B cell (primary cell): ENCODE measurements around the gene TMEM53. TPM values are rescaled to one million over a fixed set of nuclear protein-coding genes. Genes with fewer than 3 reads are reported as not detected.

Source experiments
- ATAC-seq: fragments of 200-7000 bp; cut with Tn5 transposase; one replicate; pipeline ENCODE4 v1.10.0; 2021; ENCODE audit warnings: low read depth, mild to moderate bottlenecking, moderate number of reproducible peaks, moderate library complexity
- CTCF ChIA-PET: fragments of 350-600 bp; sonication (Branson Sonifier 250); formaldehyde crosslinking; loops from one replicate; lab custom pipeline; 2021; ENCODE audit warnings: antibody characterized with exemption, inconsistent platforms; lab: Charles Lee
- POLR2A ChIA-PET: fragments of 350-600 bp; sonication (Branson Sonifier 250); formaldehyde crosslinking; loops from one replicate; lab custom pipeline; 2021; ENCODE audit warnings: antibody characterized with exemption; lab: Charles Lee
- DNase-seq: peaks from one replicate; pipeline ENCODE4 v3.0.0; 2013
- H2AFZ ChIP-seq: 2 replicates; pipeline ENCODE4 v1.6.1; 2012; ENCODE audit warnings: mild to moderate bottlenecking, low read depth, low read length; ENCODE audit not compliant: insufficient read depth, poor library complexity, severe bottlenecking
- H3K27ac ChIP-seq, 2 donors: 1 replicate in 1 of 2; 2 replicates in 1 of 2; pipeline ENCODE4 v1.5.1; 2012 to 2013; ENCODE audit warnings: low read length in 2 of 2, mild to moderate bottlenecking in 2 of 2, moderate library complexity in 1 of 2
- H3K27me3 ChIP-seq, 4 experiments: fragments of 200-600 bp in 1 of 4; sonication (generic) in 1 of 4; replicated peaks in 1 of 4; 1 replicate in 2 of 4; 2 replicates in 2 of 4; pipeline versions ENCODE4 v1.6.1 to v1.7.0; 2013 to 2016; ENCODE audit warnings: low read length in 3 of 4, mild to moderate bottlenecking in 2 of 4, mixed read lengths in 1 of 4, moderate library complexity in 1 of 4; ENCODE audit not compliant: insufficient read depth in 4 of 4, control insufficient read depth in 3 of 4; ENCODE audit errors: control extremely low read depth in 1 of 4
- H3K36me3 ChIP-seq, 2 experiments: replicated peaks in 1 of 2; 1 replicate in 1 of 2; 2 replicates in 1 of 2; pipeline versions ENCODE4 v1.6.1 to v1.7.1; 2013; ENCODE audit warnings: low read length in 1 of 2; ENCODE audit not compliant: insufficient read depth in 2 of 2, control insufficient read depth in 1 of 2; ENCODE audit errors: control extremely low read depth in 1 of 2, extremely low read depth in 1 of 2
- H3K4me1 ChIP-seq, 2 donors: fragments of 200-600 bp in 1 of 2; sonication (generic) in 1 of 2; 1 replicate in 1 of 2; 2 replicates in 1 of 2; pipeline versions ENCODE4 v1.5.1 to v1.6.1; 2013 to 2017; ENCODE audit warnings: low read length in 2 of 2; ENCODE audit not compliant: control insufficient read depth in 2 of 2, insufficient read depth in 2 of 2
- H3K4me2 ChIP-seq: replicated peaks from 2 replicates; pipeline ENCODE3; 2012; ENCODE audit warnings: mild to moderate bottlenecking, low read depth, low read length; ENCODE audit not compliant: poor library complexity, severe bottlenecking
- H3K4me3 ChIP-seq, 5 experiments: fragments of 200-600 bp in 1 of 5; sonication (generic) in 1 of 5; 1 replicate in 3 of 5; 2 replicates in 2 of 5; pipeline versions ENCODE4 v1.5.1 to v1.7.0; 2011 to 2016; ENCODE audit warnings: low read length in 4 of 5, mild to moderate bottlenecking in 4 of 5, low read depth in 2 of 5, control low read depth in 1 of 5, moderate library complexity in 1 of 5; ENCODE audit not compliant: insufficient read depth in 1 of 5; ENCODE audit errors: control extremely low read depth in 1 of 5, extremely low read depth in 1 of 5
- H3K79me2 ChIP-seq: fragments of 200-600 bp; sonication (generic); one replicate; pipeline ENCODE4 v1.6.0; 2016; ENCODE audit warnings: low read length; ENCODE audit not compliant: control insufficient read depth, insufficient read depth
- H3K9ac ChIP-seq: fragments of 200-600 bp; sonication (generic); 2 replicates; pipeline ENCODE4 v1.6.1; 2017; ENCODE audit warnings: mild to moderate bottlenecking, low read length, moderate library complexity
- H3K9me3 ChIP-seq, 3 donors: one replicate each; pipeline versions ENCODE4 v1.6.1 to v1.7.1; 2013; ENCODE audit warnings: low read length in 2 of 3; ENCODE audit not compliant: control insufficient read depth in 2 of 3, insufficient read depth in 1 of 3; ENCODE audit errors: control extremely low read depth in 1 of 3
- H4K20me1 ChIP-seq: 2 replicates; pipeline ENCODE4 v1.6.0; 2012; ENCODE audit warnings: mild to moderate bottlenecking, low read length; ENCODE audit not compliant: insufficient read depth, control insufficient read depth, poor library complexity, severe bottlenecking
- H3K27ac Mint-ChIP-seq: one replicate; pipeline ENCODE4 v1.8.0; 2021; ENCODE audit warnings: mixed read lengths
- H3K27me3 Mint-ChIP-seq: one replicate; pipeline ENCODE4 v1.8.0; 2021; ENCODE audit warnings: mixed read lengths
- H3K4me1 Mint-ChIP-seq: one replicate; pipeline ENCODE4 v1.8.0; 2021; ENCODE audit warnings: mixed read lengths
- H3K4me3 Mint-ChIP-seq: one replicate; pipeline ENCODE4 v1.8.0; 2021; ENCODE audit warnings: mixed read lengths
- H3K9me3 Mint-ChIP-seq: one replicate; pipeline ENCODE4 v1.8.0; 2022; ENCODE audit warnings: mixed read lengths; ENCODE audit not compliant: insufficient read depth
- EZH2 ChIP-seq: IDR thresholded peaks from 2 replicates; pipeline ENCODE4 v1.6.1; 2012; ENCODE audit warnings: borderline replicate concordance, low read depth, mild to moderate bottlenecking, moderate library complexity, low read length; ENCODE audit not compliant: insufficient read depth, poor library complexity, severe bottlenecking
- WGBS: methylation state at CpG from one replicate; pipeline ENCODE4 v1.1.5; 2013; ENCODE audit warnings: missing lambda C conversion rate; ENCODE audit not compliant: insufficient coverage; 5-methylcytosine and 5-hydroxymethylcytosine counted together
- intact Hi-C: fragments of 100-400 bp; cut with micrococcal nuclease; formaldehyde crosslinking; loops from one replicate; pipeline ENCODE4 v1.10.0; 2022
- polyA plus RNA-seq: library from polyadenylated mRNA; depleted of rRNA; stranded (reverse); fragments of >200 nt; gene quantifications from 2 replicates; pipeline ENCODE4 v1.2.3, GENCODE V29; 2012
- total RNA-seq, 2 donors: library from RNA; stranded (reverse); fragments of 120-200 nt in 1 of 2; gene quantifications; 1 replicate in 1 of 2; 2 replicates in 1 of 2; pipeline versions ENCODE4 v1.2.3 to v1.2.4, GENCODE V29; 2013 to 2022
- TF ChIP-seq, protein P1 (sequence below): fragments of 200-600 bp; IDR thresholded peaks from one replicate; pipeline ENCODE4 v1.8.0; 2022; ENCODE audit warnings: antibody characterized with exemption, mild to moderate bottlenecking

TMEM53 gene
- total and polyA plus RNA-seq, 2 donors (not counting 1 experiment from before 2014, with no cell fraction given) = 6.5 to 6.8 TPM

- H3K27me3 Mint-ChIP-seq = no peaks in the 10 kb centered on the region
- ATAC-seq (no peak), DNase-seq (no peak)
- no peak overlapping the region for H3K9ac ChIP-seq
- ChIA-PET CTCF (no interaction called here), POLR2A (no interaction called here)
- H3K9me3 ChIP-seq = no peaks in the 10 kb centered on the region
- peaks cover 13% of the 10 kb centered on the region for H3K4me1 Mint-ChIP-seq
- H2AFZ ChIP-seq = no peak overlapping the region
- H3K9me3 Mint-ChIP-seq = no peaks in the 10 kb centered on the region
- H3K27ac ChIP-seq = no peak overlapping the region
- H3K27me3 ChIP-seq = no peaks in the 10 kb centered on the region
- WGBS = 92% methylated on average over 9 of the region's 9 CpGs
- peaks cover 4% of the 10 kb centered on the region for H3K79me2 ChIP-seq
- intact Hi-C loops = no loop called here
- TF ChIP-seq, protein P1, sequence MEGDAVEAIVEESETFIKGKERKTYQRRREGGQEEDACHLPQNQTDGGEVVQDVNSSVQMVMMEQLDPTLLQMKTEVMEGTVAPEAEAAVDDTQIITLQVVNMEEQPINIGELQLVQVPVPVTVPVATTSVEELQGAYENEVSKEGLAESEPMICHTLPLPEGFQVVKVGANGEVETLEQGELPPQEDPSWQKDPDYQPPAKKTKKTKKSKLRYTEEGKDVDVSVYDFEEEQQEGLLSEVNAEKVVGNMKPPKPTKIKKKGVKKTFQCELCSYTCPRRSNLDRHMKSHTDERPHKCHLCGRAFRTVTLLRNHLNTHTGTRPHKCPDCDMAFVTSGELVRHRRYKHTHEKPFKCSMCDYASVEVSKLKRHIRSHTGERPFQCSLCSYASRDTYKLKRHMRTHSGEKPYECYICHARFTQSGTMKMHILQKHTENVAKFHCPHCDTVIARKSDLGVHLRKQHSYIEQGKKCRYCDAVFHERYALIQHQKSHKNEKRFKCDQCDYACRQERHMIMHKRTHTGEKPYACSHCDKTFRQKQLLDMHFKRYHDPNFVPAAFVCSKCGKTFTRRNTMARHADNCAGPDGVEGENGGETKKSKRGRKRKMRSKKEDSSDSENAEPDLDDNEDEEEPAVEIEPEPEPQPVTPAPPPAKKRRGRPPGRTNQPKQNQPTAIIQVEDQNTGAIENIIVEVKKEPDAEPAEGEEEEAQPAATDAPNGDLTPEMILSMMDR = no peak
- TF ChIP-seq EZH2 = no peak
- H3K27ac Mint-ChIP-seq = no peak overlapping the region
- no peak overlapping the region for H3K4me3 Mint-ChIP-seq
- H4K20me1 ChIP-seq = no peaks in the 10 kb centered on the region
- H3K36me3 ChIP-seq = no peaks in the 10 kb centered on the region
- no peak overlapping the region for H3K4me2 ChIP-seq
- no peak overlapping the region for H3K4me3 ChIP-seq
- peaks cover 9% of the 10 kb centered on the region in 2 donors for H3K4me1 ChIP-seq
These were observed 14.1 kb downstream of the TMEM53 start for GRCh38 chr1:44660176-44660575.

- Mint-ChIP-seq H3K27ac (no peak overlapping the region), H3K4me3 (no peak overlapping the region), H3K9me3 (no peaks in the 10 kb centered on the region), H3K4me1 (peaks cover 7% of the 10 kb centered on the region), H3K27me3 (no peaks in the 10 kb centered on the region)
- intact Hi-C loops = no loop called here
- no peaks in the 10 kb centered on the region for H3K36me3 ChIP-seq
- ATAC-seq (no peak), DNase-seq (no peak)
- H3K4me1 ChIP-seq = peaks cover 3% of the 10 kb centered on the region in 2 donors
- H3K9me3 ChIP-seq = no peaks in the 10 kb centered on the region
- no peak overlapping the region for H3K4me2 ChIP-seq
- ChIA-PET POLR2A (no interaction called here), CTCF (interaction anchor here (0.8 to 1.2 kb wide), 2 partner anchors 12 to 280 kb away, joined by 3 to 4 read pairs; no protein-coding TSS in a partner anchor)
- peaks cover 4% of the 10 kb centered on the region for H3K79me2 ChIP-seq
- no peaks in the 10 kb centered on the region for H3K27me3 ChIP-seq
- no peak overlapping the region for H3K4me3 ChIP-seq
- no peak overlapping the region for H3K27ac ChIP-seq
- no peak overlapping the region for H3K9ac ChIP-seq
- H2AFZ ChIP-seq = no peak overlapping the region
- TF ChIP-seq EZH2 = no peak
- TF ChIP-seq, protein P1 = no peak
- H4K20me1 ChIP-seq = no peaks in the 10 kb centered on the region
- WGBS = 93% methylated on average over 2 of the region's 4 CpGs
These were observed 14.7 kb downstream of the TMEM53 start for GRCh38 chr1:44659566-44659965.
